ENCODE measurements around the gene ATP13A3. TPM values are rescaled to one million over a fixed set of nuclear protein-coding genes. Genes with fewer than 3 reads are reported as not detected.

Gene ATP13A3
- total RNA-seq, 1 donor from 2014 or later, result 79.2 TPM

DNA sequence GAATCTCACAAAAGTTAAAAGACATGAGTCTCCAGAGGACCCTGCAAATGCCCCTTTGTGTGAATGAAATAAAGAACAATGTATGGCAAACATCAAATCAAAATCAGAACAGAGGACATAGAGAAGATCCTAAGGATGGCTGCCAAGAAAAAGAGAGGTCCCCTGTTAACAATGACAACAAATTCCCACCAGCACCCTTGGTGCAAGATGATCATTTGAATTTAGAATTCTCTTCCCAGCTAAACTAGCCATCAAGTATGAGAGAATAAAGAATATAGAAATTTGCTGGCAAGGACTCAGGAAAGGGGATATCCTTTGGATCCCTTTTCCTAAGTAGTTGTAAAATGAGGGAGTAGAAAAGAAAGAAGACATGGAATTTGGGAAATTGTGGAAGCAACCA is 96.0 kb downstream of the ATP13A3 start:
- Mint-ChIP-seq H3K4me3 (ENCODE audit: unreplicated experiment) (no peak overlapping the region), H3K27ac (ENCODE audit: unreplicated experiment) (no peak overlapping the region), H3K27me3 (ENCODE audit: low read depth, unreplicated experiment) (peaks cover 22% of the 10 kb centered on the region), H3K4me1 (ENCODE audit: low read depth, unreplicated experiment) (no peaks in the 10 kb centered on the region), H3K9me3 (ENCODE audit: unreplicated experiment) (peaks cover 6% of the 10 kb centered on the region), H3K36me3 (ENCODE audit: low read depth, unreplicated experiment) (no peaks in the 10 kb centered on the region)
- Histone ChIP-seq H3K27me3 (ENCODE audit: insufficient read depth, low read length) (peaks cover 9% of the 10 kb centered on the region), H3K36me3 (ENCODE audit: insufficient read depth, low read length) (no peaks in the 10 kb centered on the region), H2AFZ (ENCODE audit: low read depth, low read length) (no peak overlapping the region), H3K9ac (ENCODE audit: low read length) (no peak overlapping the region), H4K20me1 (ENCODE audit: insufficient read depth, low read length) (no peaks in the 10 kb centered on the region), H3K4me2 (ENCODE audit: low read length) (no peak overlapping the region), H3K9me3 (ENCODE audit: insufficient read depth, low read depth, low read length) (peaks cover 5% of the 10 kb centered on the region), H3K27ac (ENCODE audit: low read depth, low read length) (no peak overlapping the region), H3K4me1 (ENCODE audit: insufficient read depth, low read length) (no peaks in the 10 kb centered on the region), H3K79me2 (ENCODE audit: insufficient read depth, low read length) (no peaks in the 10 kb centered on the region), H3K4me3 (ENCODE audit: insufficient read depth, low read depth, low read length) (no peak overlapping the region)
- TF ChIP-seq, protein P1, sequence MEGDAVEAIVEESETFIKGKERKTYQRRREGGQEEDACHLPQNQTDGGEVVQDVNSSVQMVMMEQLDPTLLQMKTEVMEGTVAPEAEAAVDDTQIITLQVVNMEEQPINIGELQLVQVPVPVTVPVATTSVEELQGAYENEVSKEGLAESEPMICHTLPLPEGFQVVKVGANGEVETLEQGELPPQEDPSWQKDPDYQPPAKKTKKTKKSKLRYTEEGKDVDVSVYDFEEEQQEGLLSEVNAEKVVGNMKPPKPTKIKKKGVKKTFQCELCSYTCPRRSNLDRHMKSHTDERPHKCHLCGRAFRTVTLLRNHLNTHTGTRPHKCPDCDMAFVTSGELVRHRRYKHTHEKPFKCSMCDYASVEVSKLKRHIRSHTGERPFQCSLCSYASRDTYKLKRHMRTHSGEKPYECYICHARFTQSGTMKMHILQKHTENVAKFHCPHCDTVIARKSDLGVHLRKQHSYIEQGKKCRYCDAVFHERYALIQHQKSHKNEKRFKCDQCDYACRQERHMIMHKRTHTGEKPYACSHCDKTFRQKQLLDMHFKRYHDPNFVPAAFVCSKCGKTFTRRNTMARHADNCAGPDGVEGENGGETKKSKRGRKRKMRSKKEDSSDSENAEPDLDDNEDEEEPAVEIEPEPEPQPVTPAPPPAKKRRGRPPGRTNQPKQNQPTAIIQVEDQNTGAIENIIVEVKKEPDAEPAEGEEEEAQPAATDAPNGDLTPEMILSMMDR (IDR thresholded peaks at IDR 0.05; ENCODE audit: insufficient read depth, low read depth, low read length), result no peak
- TF ChIP-seq EZH2 (IDR thresholded peaks at IDR 0.05; ENCODE audit: insufficient read depth, low read length), result no peak
- FAIRE-seq (no peak), DNase-seq (ENCODE audit: low read depth) (no peak)

DNA sequence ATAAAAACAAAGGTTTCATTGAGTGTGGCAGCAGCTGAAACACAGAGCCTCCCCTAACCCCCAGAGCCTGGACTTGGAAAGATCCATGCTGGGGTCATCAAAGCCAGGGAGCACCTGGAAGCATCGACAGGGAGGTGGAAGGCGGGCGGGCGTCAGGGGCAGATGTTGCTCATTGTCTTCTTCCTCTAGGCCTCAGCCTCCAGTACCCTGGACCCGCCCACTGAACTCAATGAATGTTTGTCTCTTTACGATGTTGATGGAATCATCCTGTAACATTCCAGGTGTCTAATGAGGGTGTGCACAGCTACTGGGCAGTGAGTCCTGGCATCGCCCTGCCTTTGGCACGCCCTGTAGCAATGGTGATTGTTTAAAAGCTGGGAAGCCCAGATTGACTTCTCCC is 97.5 kb downstream of the ATP13A3 start:
- Histone ChIP-seq H3K27ac (ENCODE audit: low read depth, low read length) (no peak overlapping the region), H3K79me2 (ENCODE audit: insufficient read depth, low read length) (no peaks in the 10 kb centered on the region), H4K20me1 (ENCODE audit: insufficient read depth, low read length) (no peaks in the 10 kb centered on the region), H3K9ac (ENCODE audit: low read length) (no peak overlapping the region), H3K27me3 (ENCODE audit: insufficient read depth, low read length) (peaks cover 7% of the 10 kb centered on the region), H3K4me2 (ENCODE audit: low read length) (no peak overlapping the region), H3K4me1 (ENCODE audit: insufficient read depth, low read length) (no peaks in the 10 kb centered on the region), H3K4me3 (ENCODE audit: insufficient read depth, low read depth, low read length) (no peak overlapping the region), H3K36me3 (ENCODE audit: insufficient read depth, low read length) (no peaks in the 10 kb centered on the region), H2AFZ (ENCODE audit: low read depth, low read length) (no peak overlapping the region), H3K9me3 (ENCODE audit: insufficient read depth, low read depth, low read length) (peaks cover 5% of the 10 kb centered on the region)
- H3K27ac Mint-ChIP-seq (ENCODE audit: unreplicated experiment), result no peak overlapping the region
- no peaks in the 10 kb centered on the region for H3K4me1 Mint-ChIP-seq (ENCODE audit: low read depth, unreplicated experiment)
- FAIRE-seq (no peak), DNase-seq (ENCODE audit: low read depth) (no peak)
- H3K27me3 Mint-ChIP-seq (ENCODE audit: low read depth, unreplicated experiment), result peaks cover 15% of the 10 kb centered on the region
- H3K4me3 Mint-ChIP-seq (ENCODE audit: unreplicated experiment), result no peak overlapping the region
- TF ChIP-seq, protein P1 (IDR thresholded peaks at IDR 0.05; ENCODE audit: insufficient read depth, low read depth, low read length), result no peak
- no peak for TF ChIP-seq EZH2 (IDR thresholded peaks at IDR 0.05; ENCODE audit: insufficient read depth, low read length)
- H3K36me3 Mint-ChIP-seq (ENCODE audit: low read depth, unreplicated experiment), result no peaks in the 10 kb centered on the region
- H3K9me3 Mint-ChIP-seq (ENCODE audit: unreplicated experiment), result peaks cover 6% of the 10 kb centered on the region

DNA sequence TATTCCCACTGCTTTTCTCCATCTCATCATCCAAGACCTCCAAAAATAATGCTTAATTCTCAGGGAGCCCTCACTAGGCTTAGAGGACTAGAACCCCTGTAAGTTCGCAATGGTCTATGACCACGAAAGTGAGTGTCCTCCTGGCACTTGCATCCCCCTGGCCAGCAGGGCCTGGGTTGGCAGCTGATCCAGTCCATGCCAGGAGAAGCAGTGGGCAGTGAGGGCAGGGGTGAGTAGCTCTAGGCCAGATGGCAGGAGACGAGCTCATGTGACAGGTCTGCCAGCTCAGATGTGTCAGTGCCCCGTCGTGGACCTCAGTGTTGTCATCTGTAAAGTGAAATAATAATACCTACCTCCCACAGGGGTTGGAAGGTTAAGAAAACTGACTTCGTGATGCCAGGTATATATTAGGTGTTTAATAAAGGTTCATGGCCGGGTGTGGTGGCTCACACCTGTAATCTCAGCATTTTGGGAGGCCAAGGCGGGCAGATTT is 98.8 kb downstream of the ATP13A3 start:
- Histone ChIP-seq H3K9me3 (ENCODE audit: insufficient read depth, low read depth, low read length) (peaks cover 5% of the 10 kb centered on the region), H3K4me3 (ENCODE audit: insufficient read depth, low read depth, low read length) (no peak overlapping the region), H2AFZ (ENCODE audit: low read depth, low read length) (no peak overlapping the region), H3K79me2 (ENCODE audit: insufficient read depth, low read length) (no peaks in the 10 kb centered on the region), H3K4me1 (ENCODE audit: insufficient read depth, low read length) (no peaks in the 10 kb centered on the region), H3K27ac (ENCODE audit: low read depth, low read length) (no peak overlapping the region), H3K36me3 (ENCODE audit: insufficient read depth, low read length) (no peaks in the 10 kb centered on the region), H4K20me1 (ENCODE audit: insufficient read depth, low read length) (no peaks in the 10 kb centered on the region), H3K4me2 (ENCODE audit: low read length) (no peak overlapping the region), H3K27me3 (ENCODE audit: insufficient read depth, low read length) (peaks cover 12% of the 10 kb centered on the region), H3K9ac (ENCODE audit: low read length) (no peak overlapping the region)
- no peak for DNase-seq (ENCODE audit: low read depth)
- Mint-ChIP-seq H3K4me3 (ENCODE audit: unreplicated experiment) (no peak overlapping the region), H3K27ac (ENCODE audit: unreplicated experiment) (no peak overlapping the region), H3K27me3 (ENCODE audit: low read depth, unreplicated experiment) (peaks cover 22% of the 10 kb centered on the region), H3K9me3 (ENCODE audit: unreplicated experiment) (peaks cover 6% of the 10 kb centered on the region), H3K36me3 (ENCODE audit: low read depth, unreplicated experiment) (no peaks in the 10 kb centered on the region), H3K4me1 (ENCODE audit: low read depth, unreplicated experiment) (no peaks in the 10 kb centered on the region)
- TF ChIP-seq EZH2 (IDR thresholded peaks at IDR 0.05; ENCODE audit: insufficient read depth, low read length), result no peak
- TF ChIP-seq, protein P1 (IDR thresholded peaks at IDR 0.05; ENCODE audit: insufficient read depth, low read depth, low read length), result no peak
- FAIRE-seq, result no peak
